ENCODE data around the gene ASPG.

The ASPG gene

DNA sequence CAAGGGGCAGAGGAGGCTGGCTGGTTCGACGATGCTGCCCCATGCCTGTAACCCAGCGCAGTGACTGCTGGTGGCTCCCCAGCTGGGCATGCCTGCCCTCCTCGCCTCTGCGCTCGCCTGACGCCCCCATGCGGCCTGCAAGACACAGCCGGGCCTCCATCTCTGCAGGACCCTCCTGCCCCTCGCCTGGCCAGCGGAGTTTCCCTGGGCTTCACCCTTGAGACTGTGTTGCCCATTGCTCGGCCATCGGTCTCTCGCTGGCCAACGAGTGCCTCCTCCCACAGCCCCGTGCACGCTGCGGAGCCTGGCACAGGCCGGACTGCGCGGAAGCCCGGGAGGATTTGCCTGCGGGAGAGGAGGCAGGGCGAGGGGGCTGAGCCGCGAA, 17.6 kb downstream of the ASPG start:
- Histone ChIP-seq H3K4me3 (ENCODE audit: low read length) (no peak overlapping the region), H3K9ac (ENCODE audit: low read length) (no peak overlapping the region), H3K4me1 (ENCODE audit: control insufficient read depth, insufficient read depth, low read length) (no peaks in the 10 kb centered on the region), H3K36me3 (ENCODE audit: control insufficient read depth, insufficient read depth, low read length, severe bottlenecking) (no peaks in the 10 kb centered on the region), H3K27me3 (replicated peaks; ENCODE audit: control insufficient read depth, insufficient read depth, low read length) (peaks cover 3% of the 10 kb centered on the region), H3K9me3 (ENCODE audit: control insufficient read depth, low read length) (no peaks in the 10 kb centered on the region)
- no peak for DNase-seq (ENCODE audit: low read depth)

DNA sequence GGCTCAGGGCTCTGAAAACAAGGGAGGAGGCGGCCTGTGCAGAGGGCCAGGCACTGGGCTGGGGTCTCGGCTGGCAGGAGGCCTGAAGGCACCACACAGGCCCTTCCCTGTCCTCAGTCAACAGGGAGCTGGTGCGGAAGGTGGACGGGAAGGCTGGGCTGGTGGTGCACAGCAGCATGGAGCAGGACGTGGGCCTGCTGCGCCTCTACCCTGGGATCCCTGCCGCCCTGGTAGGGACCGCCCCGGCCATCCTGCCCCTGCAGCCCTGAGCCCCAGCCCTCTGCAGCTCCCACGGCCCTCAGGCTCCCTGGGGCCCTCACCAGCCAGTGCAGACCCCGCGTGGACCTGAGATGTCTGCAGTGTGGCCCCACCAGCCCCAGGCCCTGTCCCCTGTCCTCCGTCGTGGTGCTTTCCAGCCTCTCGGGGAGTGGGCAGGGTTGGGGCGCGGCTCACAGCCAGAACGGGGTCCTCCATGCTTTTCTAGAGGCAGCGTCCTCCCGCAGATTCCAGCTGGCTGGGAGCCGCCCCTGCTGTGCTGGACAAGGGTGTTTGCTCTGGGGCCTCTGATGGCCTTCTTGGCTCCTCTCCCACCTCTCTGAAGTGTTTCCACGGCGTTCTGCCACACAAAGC, 18.1 kb downstream of the ASPG start:
- Histone ChIP-seq H3K4me1 (ENCODE audit: control insufficient read depth, insufficient read depth, low read length) (no peaks in the 10 kb centered on the region), H3K4me3 (ENCODE audit: low read length) (no peak overlapping the region), H3K27me3 (replicated peaks; ENCODE audit: control insufficient read depth, insufficient read depth, low read length) (peaks cover 3% of the 10 kb centered on the region), H3K9ac (ENCODE audit: low read length) (no peak overlapping the region), H3K9me3 (ENCODE audit: control insufficient read depth, low read length) (no peaks in the 10 kb centered on the region), H3K36me3 (ENCODE audit: control insufficient read depth, insufficient read depth, low read length, severe bottlenecking) (no peaks in the 10 kb centered on the region)
- DNase-seq (ENCODE audit: low read depth) = no peak

DNA sequence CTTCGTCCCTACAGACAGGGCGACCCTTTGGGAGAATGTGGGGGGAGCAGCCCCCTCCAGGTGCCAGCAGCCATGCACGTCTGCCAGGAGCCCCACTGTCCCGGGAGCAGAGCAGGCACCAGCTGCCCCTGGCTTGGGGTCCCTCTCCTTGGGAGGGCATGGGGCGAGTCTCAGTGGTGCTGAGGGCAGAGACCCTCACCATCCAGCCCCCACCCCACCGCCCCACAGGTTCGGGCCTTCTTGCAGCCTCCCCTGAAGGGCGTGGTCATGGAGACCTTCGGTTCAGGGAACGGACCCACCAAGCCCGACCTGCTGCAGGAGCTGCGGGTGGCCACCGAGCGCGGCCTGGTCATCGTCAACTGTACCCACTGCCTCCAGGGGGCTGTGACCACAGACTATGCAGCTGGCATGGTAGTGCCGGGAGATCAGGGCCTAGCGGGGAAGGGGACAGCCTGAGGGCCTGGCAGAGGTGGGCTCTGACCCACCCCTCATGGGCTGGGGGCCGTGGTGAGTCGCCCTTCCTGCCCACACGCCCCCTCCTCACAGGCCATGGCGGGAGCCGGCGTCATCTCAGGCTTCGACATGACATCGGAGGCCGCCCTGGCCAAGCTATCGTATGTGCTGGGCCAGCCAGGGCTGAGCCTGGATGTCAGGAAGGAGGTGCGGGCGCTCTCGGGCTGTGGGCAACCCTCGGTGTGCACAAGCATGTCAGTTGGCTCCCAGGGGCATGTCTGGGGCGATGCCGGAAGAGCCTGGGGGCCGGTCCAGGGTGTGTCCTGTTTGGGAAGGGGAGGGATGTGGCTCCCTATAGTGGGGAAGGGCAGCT, 18.8 kb downstream of the ASPG start:
- H3K36me3 ChIP-seq (ENCODE audit: control insufficient read depth, insufficient read depth, low read length, severe bottlenecking) = no peaks in the 10 kb centered on the region
- no peak for DNase-seq (ENCODE audit: low read depth)
- no peak overlapping the region for H3K9ac ChIP-seq (ENCODE audit: low read length)
- no peak overlapping the region for H3K4me3 ChIP-seq (ENCODE audit: low read length)
- H3K9me3 ChIP-seq (ENCODE audit: control insufficient read depth, low read length) = no peaks in the 10 kb centered on the region
- no peaks in the 10 kb centered on the region for H3K4me1 ChIP-seq (ENCODE audit: control insufficient read depth, insufficient read depth, low read length)
- peaks cover 3% of the 10 kb centered on the region for H3K27me3 ChIP-seq (replicated peaks; ENCODE audit: control insufficient read depth, insufficient read depth, low read length)

DNA sequence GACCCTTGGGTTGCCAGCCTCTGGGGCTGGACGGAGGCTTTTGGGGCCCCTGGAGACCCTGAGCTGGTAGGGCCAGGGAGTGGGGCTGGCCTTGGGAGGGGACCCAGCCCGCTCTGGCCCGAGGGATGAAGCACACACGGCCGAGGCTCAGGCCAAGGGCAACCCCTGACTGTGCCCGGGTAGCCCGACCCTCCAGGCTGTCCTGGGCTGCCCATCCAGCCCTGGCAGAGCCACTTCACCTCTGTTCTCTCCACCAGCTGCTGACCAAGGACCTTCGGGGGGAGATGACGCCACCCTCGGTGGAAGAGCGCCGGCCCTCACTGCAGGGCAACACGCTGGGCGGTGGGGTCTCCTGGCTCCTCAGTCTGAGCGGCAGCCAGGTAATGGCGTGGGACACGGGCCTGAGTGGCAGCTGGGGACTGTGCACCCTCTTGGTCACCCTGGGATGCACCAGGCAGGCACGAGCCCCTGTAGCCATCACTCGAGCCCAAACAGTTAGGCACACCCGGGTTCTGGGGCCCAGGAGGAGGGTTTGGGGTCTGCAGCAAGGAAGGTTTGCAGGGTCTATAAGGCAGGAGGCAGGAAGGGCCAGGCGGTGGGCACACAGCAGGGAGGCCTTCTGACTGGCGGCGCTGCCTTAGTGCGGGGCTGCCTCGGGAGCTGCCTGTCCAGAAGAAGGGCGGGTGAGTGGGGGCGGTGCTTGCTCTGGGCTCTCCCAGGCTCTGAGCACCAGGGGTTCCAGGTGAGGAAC, 19.7 kb downstream of the ASPG start:
- no peak for DNase-seq (ENCODE audit: low read depth)
- no peak overlapping the region for H3K4me3 ChIP-seq (ENCODE audit: low read length)

DNA sequence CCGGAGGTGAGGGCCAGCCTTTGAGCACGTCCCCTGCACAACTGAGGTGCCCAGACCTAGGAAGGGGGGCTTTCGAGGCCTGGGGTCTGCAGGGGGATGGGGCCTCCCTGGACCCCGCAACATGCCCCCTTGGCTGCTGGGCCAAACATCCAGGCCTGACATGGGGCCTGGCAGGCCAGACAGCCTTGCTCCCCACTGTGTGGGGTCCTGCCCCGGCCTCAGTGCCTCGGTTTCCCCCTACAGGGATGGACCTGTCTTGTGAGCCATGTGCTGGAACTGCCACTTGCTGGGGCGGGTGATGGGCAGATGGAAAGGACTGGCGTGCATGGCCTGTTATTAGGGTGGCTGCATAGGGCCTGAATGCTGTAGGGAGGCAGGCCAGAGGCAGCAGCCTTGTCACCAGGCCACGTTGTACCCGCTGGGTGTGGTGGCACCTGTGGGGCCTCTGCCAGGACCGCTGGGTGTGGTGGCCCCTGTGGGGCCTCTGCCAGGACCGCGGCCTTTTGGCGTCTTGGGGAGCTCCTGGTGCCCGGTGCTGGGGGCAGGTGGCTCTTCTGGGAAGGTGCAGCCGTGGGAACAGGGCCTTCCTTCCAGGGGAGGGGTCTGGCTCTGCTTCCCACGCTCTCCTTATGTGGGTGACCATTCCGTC, 20.4 kb downstream of the ASPG start:
- no peak for DNase-seq (ENCODE audit: low read depth)

More for the DNA sequence above, 19.7 kb downstream of the ASPG start:
- Histone ChIP-seq H3K36me3 (ENCODE audit: control insufficient read depth, insufficient read depth, low read length, severe bottlenecking) (no peaks in the 10 kb centered on the region), H3K9ac (ENCODE audit: low read length) (no peak overlapping the region), H3K27me3 (replicated peaks; ENCODE audit: control insufficient read depth, insufficient read depth, low read length) (peaks cover 3% of the 10 kb centered on the region), H3K4me1 (ENCODE audit: control insufficient read depth, insufficient read depth, low read length) (no peaks in the 10 kb centered on the region), H3K9me3 (ENCODE audit: control insufficient read depth, low read length) (no peaks in the 10 kb centered on the region)

DNA sequence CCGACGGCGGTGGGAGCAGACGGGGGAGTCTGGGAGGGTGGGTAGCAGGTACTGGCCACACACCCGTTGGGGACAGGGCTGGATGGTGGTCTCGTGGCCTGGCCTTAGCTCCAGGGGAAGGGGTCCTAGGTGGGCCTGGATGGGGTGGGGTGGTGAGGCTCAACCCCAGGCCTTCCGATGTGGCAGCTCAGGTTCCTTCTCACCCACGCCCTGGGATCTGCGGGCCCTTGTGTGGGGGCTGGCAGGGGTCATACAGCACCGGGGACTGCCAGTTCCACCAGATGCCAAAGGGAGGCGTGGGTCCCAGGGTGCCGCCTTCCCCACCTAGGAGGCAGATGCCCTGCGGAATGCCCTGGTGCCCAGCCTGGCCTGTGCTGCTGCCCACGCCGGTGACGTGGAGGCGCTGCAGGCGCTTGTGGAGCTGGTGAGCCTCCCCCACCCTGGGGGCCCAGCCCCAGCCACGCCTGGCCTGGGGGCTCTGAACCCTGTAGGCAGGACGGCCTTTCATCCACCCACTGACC, 21.0 kb downstream of the ASPG start:
- Histone ChIP-seq H3K4me1 (ENCODE audit: control insufficient read depth, insufficient read depth, low read length) (no peaks in the 10 kb centered on the region), H3K27me3 (replicated peaks; ENCODE audit: control insufficient read depth, insufficient read depth, low read length) (peaks cover 3% of the 10 kb centered on the region), H3K9ac (ENCODE audit: low read length) (no peak overlapping the region), H3K36me3 (ENCODE audit: control insufficient read depth, insufficient read depth, low read length, severe bottlenecking) (no peaks in the 10 kb centered on the region), H3K9me3 (ENCODE audit: control insufficient read depth, low read length) (no peaks in the 10 kb centered on the region), H3K4me3 (ENCODE audit: low read length) (no peak overlapping the region)
- no peak for DNase-seq (ENCODE audit: low read depth)

More for the DNA sequence above, 20.4 kb downstream of the ASPG start:
- Histone ChIP-seq H3K9ac (ENCODE audit: low read length) (no peak overlapping the region), H3K9me3 (ENCODE audit: control insufficient read depth, low read length) (no peaks in the 10 kb centered on the region), H3K27me3 (replicated peaks; ENCODE audit: control insufficient read depth, insufficient read depth, low read length) (peaks cover 3% of the 10 kb centered on the region), H3K36me3 (ENCODE audit: control insufficient read depth, insufficient read depth, low read length, severe bottlenecking) (no peaks in the 10 kb centered on the region), H3K4me1 (ENCODE audit: control insufficient read depth, insufficient read depth, low read length) (no peaks in the 10 kb centered on the region), H3K4me3 (ENCODE audit: low read length) (no peak overlapping the region)

DNA sequence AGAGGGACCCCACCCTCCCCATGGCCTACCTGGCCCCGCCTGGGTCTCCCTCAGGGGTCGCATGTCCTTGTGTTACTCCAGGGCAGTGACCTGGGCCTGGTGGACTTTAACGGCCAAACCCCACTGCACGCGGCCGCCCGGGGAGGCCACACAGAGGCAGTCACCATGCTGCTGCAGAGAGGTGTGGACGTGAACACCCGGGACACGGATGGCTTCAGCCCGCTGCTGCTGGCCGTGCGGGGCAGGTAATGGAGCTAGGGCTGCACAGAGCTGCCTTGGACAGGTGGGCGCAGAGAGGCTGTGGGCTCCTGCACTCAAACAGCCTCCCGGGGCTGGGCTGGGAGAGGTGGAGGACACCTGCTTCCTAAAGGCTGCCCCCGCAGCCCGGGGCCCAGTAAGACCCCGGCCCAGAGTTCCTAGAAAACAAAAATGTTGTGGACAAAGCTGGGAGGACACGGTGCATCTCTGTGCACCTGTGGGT, 21.6 kb downstream of the ASPG start:
- no peak for DNase-seq (ENCODE audit: low read depth)
- H3K9ac ChIP-seq (ENCODE audit: low read length) = no peak overlapping the region
- no peaks in the 10 kb centered on the region for H3K9me3 ChIP-seq (ENCODE audit: control insufficient read depth, low read length)
- H3K36me3 ChIP-seq (ENCODE audit: control insufficient read depth, insufficient read depth, low read length, severe bottlenecking) = no peaks in the 10 kb centered on the region
- H3K27me3 ChIP-seq (replicated peaks; ENCODE audit: control insufficient read depth, insufficient read depth, low read length) = peaks cover 3% of the 10 kb centered on the region
- H3K4me3 ChIP-seq (ENCODE audit: low read length) = no peak overlapping the region
- no peaks in the 10 kb centered on the region for H3K4me1 ChIP-seq (ENCODE audit: control insufficient read depth, insufficient read depth, low read length)

DNA sequence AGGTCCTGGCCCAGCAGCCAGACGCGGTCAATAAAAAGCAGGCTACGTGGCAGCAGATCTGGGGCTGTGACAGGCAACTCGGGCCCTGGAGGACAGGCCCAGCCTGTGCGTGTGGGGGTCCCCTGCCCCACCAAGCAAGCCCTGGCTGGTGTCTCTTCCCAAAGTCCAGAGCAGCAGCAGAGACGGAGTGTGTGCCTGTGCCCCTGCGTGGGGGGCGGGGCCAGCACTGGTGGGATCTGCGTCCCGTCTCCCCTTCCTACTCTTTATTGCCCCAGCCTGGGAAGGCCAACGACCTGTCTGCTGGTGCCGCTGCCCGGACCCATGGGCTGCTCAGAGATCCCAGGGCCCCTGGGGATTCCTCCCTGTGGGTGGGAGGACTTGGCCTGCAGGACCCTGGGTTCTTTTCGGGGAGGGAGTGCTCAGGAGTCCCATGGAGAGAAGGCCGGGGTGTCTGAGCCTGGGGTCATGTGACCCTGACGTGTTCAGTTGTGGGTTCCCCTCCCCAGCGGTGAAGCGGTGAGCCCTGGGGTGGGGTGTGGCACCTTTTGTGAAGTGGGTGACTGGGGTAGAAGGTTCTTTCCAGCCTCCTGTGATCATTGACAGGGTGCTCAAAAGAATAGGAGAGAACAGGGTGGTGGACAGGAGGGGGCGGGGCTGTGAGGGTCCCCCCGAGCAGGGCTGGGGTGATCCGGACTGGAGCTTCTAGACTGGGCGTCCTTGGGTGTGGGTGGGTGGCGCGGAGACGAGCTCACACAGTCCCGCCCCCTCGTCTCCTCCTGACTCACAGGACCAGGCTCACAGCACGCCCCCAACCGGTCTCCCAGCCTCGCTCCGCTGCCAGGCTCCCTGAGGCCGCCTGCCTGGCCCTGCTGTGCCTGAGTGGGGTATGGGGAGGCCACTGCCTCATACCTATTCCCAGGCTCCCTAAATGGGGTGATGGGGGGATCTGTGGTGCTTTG, 22.4 kb downstream of the ASPG start:
- no peak overlapping the region for H3K9ac ChIP-seq (ENCODE audit: low read length)
- H3K4me1 ChIP-seq (ENCODE audit: control insufficient read depth, insufficient read depth, low read length) = no peaks in the 10 kb centered on the region
- H3K36me3 ChIP-seq (ENCODE audit: control insufficient read depth, insufficient read depth, low read length, severe bottlenecking) = no peaks in the 10 kb centered on the region
- no peak for DNase-seq (ENCODE audit: low read depth)
- no peak overlapping the region for H3K4me3 ChIP-seq (ENCODE audit: low read length)
- peaks cover 6% of the 10 kb centered on the region for H3K27me3 ChIP-seq (replicated peaks; ENCODE audit: control insufficient read depth, insufficient read depth, low read length)
- no peaks in the 10 kb centered on the region for H3K9me3 ChIP-seq (ENCODE audit: control insufficient read depth, low read length)

DNA sequence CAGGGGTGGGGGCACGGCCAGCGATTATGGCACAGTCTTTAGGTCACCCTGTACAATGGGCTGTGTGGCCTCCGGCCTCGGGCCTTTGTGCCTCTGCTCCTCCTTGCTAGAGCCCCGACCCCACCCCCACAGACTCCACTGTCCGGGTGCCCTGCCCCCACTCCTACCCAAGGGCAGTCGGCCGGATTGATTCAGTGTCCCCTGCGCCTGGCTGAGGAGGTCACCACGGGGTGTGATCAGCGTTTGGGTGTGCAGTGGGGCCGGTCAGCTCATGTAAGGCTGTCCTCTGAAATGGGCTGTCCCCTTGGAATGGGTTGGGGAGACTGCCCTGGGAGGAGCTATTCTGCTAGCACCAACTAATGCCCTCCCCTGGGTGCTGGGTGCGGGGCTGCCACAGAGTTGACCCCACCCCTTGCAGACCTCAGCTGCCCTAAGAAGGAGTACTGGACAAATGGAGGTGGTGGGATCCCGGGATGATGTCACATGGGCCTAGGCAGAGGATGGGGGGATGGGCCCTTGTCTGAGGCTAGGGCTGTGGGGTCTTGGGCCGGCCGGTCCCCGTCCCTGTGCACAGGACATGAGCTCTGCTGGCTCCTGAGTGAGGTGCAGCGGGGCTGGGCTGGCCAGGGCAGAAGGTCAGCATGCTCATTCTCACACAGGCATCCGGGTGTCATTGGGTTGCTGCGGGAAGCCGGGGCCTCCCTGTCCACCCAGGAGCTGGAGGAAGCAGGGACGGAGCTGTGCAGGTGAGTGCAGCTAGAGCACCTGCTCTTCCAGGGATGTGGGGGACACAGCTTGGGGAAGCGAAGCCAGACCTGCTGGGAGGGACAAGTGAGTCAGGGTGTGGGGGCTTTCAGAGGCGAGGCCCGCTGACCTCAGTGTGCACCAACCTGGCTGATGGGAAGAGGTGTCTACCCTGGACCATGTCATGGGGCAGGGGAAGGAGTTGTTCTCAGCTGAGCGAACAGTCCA, 23.4 kb downstream of the ASPG start:
- no peak for DNase-seq (ENCODE audit: low read depth)
- Histone ChIP-seq H3K9me3 (ENCODE audit: control insufficient read depth, low read length) (no peaks in the 10 kb centered on the region), H3K9ac (ENCODE audit: low read length) (no peak overlapping the region)

More for the DNA sequence above, 23.4 kb downstream of the ASPG start:
- Histone ChIP-seq H3K27me3 (replicated peaks; ENCODE audit: control insufficient read depth, insufficient read depth, low read length) (peaks cover 7% of the 10 kb centered on the region), H3K36me3 (ENCODE audit: control insufficient read depth, insufficient read depth, low read length, severe bottlenecking) (no peaks in the 10 kb centered on the region), H3K4me3 (ENCODE audit: low read length) (no peak overlapping the region), H3K4me1 (ENCODE audit: control insufficient read depth, insufficient read depth, low read length) (no peaks in the 10 kb centered on the region)

All from adipocyte (in vitro differentiated cells).